Activated CD8-positive, alpha-beta memory T cell treated with anti-CD3 and anti-CD28 coated beads, Interleukin-2, amount 50 U/mL, for 48 hours (primary cell): ENCODE measurements around the gene ARHGAP18.

Experiments used
- DNase-seq: peaks from one replicate; pipeline ENCODE4 v3.0.0-alpha.2; 2020

ARHGAP18 gene

DNA sequence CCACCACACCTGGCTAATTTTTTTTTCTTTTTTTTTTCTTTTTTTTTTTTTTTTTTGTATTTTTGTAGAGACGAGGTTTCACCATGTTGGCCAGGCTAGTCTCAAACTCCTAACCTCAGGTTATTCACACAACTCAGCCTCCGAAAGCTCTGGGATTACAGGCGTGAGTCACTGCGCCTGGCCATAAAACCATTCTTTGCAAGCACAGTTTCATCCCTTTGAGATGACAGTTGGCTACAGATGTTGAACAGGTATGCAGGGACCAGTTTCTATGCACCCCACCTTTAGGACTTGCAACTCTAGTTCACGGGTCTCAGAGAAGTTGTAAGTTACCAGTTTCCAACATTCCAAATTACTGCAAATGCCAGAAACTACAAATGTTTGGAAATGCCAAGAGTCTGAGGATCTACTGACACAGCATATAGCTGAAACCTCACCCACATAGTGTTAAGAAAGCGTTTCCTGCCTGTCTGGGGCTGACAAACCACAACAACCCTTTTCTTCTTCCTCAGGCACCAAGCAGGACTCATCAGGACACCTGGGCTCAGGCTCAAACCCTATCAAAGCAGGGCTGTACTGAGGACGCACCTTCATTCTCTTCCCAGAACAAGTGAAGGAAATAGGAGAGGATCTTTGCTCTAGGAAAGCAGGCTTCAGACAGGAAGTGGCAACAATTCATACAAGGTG, 22.9 kb downstream of the ARHGAP18 start:
- peak; percentile 61 for DNase-seq

DNA sequence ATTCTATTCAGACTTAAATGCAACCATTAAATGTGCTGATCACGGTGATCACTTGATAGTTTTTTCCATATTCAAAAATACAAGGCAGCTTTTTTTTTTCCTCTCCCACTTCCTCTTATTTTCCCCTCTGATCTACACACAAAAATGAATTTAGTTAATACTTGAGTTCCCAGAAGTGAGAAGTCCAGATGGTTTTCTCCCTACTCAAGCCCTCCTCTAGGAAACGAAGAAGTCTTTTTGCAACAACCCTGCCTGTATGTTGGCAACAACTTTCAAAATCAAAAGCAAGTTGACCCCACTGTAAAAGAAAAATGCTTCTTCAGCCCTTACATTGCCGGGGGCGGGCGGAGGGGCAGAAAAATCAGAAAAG, 24.3 kb downstream of the ARHGAP18 start:
- DNase-seq, result no peak

DNA sequence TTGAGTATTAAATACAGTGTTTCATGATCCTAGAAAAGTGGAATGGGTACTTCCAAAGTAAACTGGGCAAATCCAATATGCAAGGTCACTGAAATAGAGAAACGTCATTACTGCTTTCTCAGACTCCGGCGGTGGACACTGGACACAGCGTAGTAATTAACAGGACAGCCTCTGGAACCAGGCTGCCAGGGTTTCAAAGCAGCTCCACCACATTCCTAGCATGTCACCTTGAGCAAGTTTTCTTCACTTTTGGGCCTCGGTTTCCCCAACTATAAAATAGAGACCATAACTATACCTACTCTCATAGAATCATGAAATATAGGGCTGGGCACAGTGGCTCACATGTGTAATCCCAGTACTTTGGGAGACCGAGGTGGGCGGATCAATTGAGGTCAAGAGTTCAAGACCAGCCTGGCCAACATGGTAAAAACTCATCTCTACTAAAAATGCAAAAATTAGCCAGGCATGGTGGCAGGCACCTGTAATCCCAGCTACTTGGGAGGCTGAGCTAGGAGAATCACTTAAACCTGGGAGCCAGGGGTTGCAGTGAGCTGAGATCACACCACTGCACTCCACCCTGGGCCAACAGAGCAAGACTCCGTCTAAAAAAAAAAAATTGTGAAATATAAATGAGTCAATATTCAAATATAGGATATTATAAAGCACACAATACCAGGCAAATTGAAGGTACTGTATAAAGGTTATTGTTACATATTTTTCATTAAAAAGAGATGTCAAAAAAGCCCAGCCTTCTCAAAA, 24.9 kb downstream of the ARHGAP18 start:
- no peak for DNase-seq

DNA sequence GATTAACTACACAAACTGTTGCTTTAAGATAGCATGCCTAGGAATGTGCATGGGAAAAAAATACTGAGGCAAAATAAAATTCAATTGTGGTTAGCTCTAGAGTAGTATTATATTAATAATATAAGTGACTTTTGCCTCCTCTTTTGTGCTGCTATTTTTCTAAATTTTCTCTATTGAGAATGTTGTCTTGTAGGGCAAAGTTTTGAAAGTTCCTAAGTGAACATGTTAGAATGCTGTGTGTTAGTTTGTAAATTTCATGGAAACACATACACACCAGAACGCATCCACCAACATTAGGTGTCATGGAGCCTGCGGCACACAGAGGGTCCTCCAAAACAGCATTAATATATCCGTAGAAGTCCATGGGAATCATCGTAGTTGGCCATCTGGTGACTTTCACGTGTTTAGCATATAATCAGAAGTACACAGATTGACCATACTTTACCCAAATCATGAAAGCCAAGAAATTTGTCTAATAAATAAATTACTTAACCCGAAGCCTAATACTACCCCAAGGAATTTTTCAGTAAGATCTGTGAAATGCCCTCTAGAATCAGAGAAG, 25.6 kb downstream of the ARHGAP18 start:
- DNase-seq, result no peak

DNA sequence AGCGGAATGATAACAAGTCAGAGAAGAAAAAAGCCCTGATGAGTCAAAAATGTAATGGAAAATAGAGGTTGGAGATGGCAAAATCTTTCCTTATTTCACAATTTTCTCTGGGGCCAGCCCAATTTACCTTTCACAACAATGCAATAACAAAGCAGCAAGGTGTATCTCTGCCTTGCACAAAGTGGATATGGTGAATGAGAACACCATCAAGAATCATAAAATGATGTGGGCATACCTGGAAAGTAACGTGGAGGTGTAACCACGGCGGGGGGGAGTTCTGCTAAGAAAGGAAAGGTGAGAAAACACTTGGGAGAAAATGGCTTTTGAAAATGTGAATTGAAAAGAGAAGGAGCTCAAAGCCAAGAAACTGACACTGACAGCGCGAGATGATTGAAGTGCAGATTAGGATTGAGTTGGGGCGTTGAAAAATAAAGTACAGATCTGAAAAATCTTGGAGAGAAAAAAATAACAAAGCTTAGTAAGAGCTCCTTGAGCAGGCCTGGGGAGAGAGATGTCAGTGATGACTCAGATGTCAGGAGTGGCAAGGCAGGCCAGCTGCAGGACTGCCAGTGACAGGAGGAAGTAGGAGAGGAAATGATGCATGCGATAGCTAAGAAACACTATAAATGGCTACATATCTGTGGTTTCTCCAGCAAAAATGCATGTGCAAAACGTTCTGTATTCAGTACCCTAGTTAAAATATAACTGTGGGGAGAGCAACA, 26.2 kb downstream of the ARHGAP18 start:
- DNase-seq, result peak; percentile 65

DNA sequence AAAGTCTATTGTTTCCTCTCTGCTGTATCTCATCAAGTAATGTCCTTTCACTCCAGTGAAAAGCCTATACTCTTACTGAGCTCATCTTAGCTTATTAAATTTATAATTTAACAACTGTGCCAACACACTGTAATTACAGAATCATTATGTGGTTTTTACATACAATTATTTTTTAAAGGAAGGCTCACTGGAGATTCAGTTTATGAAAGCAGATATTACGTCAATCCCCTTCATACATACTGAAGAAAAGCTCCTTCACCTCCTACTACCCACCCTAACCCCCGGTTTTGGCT, 28.1 kb downstream of the ARHGAP18 start:
- no peak for DNase-seq

DNA sequence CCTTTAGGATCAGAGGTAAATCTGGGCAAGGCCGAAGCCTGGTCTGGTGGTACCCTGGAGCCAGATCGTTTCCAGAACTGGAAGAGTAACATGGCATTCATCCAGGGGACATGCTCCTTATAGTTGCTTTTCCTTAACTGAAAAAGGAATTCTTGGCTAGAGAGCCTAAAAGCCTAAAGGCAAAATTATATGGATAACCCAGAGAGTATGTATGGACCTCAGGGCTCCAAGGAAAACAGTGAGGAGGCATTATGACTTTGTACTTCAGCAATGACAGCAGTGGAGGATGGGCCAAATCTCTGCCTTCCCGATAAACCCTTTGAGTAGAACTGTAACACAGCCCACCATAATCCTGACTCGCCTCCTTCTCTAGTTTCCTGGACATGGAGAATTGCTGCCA, 29.3 kb downstream of the ARHGAP18 start:
- no peak for DNase-seq

DNA sequence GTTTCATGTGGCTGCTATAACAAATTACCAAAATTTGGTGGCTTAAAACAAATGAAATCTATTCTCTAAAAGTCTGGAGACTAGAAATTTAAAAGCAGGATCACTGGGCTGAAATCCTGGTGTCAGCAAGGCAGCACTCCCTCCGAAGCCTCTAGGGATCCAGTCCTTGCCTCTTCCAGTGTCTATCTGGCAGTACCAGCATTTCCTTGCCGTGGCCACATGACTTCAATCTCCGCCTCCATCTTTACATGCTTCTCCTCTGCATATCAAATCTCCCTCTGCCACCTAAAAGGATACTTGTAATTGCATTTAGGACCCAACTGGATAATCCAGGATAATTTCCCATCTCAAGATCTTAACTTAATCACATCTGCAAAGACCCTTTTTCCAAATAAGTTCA, 30.2 kb downstream of the ARHGAP18 start:
- DNase-seq, result no peak

DNA sequence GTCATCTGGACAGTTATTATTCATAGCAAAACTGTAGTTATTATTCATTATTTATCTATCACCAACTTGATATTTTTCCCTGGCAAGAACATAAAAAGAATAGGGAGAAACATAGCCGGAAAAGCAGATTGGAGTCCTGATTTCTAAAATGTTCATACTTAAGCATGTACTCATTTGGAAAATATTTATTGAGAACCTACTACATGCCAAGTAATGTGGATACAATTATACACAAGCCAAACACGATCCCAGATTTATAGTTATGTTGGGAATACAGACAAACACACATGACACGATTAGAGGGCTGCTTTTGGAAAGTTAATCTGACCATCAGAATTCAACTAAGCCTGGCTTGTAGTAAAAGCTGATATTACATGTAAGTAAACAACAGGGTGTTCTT, 30.7 kb downstream of the ARHGAP18 start:
- no peak for DNase-seq

DNA sequence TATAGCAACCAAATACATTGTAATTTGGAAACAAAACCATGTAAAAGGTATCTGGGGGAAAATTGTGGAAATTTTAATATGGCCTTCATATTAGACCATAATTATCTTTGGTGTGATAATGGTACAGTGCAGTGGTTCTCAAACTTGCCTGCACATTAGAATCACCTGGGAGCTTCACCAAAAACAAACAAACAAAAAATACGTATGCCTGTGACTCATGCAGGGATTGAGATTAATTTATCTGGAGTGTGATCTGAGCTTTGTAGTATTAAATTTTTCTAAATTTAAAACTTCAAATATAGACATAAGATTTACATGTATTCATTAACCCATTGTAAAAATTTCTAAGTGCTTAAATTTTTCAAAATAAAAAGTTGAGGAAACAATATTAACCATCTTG, 31.5 kb downstream of the ARHGAP18 start:
- DNase-seq, result no peak

DNA sequence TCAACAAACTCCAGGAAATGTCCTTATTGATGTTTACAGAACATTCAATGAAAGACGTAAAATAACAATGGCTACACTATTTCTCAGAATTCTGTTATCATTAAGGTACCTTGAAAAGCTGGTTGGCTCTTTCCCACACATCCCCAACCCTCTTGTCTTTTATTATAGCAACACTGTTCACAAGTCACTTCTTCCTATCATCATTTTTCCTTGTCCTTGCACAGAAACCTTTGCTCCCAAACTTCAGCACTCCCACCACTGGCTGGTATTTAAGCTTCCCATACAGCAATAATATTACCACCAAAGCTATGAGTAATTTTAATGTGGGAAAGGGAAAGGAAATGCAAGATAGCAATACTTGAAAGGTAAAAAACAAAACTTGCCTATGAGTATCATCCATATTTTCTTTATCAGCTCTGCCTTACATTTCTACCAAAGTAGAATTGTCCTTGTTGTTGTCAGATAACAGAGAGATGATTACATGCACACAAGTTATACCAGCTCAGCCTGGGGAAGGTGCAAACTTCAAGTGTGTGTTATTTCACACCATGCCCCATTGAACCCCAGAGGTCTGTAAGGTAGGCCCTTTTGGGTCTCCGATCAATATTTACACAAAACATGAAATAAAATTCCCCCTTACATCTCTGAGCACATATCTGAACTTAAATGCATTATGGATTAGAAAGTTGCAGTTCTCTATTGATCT, 32.2 kb downstream of the ARHGAP18 start:
- no peak for DNase-seq

DNA sequence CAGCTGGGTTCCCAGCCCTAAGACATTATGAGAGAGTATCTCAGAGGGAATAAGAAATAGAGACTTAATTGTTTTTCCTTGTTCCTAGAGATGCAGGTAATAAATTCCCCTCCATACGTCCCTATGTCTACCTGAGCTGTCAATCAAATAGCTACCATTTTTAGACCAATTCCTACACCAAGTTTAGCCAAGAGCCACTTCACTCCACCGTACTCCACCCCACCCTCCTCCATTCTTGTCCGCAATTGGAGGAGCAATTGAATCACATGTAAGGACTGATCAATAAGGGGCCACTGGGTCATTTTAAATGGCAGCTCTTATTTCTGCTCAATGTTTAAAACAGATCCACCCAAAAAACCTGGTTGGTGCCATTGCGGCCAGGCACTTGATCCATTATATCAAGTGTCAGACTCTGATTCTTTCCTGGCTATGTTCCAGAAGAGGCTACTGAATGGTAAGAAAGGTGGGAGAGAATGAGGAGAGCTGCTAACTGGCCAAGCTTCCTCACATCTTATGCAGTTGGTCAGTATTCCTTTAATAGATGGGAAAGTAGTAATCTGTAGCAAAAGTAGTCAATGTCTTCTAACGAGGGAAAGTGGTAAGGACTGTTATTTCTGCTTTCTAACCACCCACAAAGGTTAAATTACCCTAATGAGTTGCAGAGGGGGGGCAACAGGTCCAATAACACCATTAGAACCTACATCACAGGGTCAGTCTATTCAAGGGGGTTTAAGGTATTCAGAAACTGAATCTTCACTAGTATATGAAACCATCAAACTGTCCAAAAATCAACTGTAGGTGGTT, 34.1 kb downstream of the ARHGAP18 start:
- DNase-seq, result no peak

DNA sequence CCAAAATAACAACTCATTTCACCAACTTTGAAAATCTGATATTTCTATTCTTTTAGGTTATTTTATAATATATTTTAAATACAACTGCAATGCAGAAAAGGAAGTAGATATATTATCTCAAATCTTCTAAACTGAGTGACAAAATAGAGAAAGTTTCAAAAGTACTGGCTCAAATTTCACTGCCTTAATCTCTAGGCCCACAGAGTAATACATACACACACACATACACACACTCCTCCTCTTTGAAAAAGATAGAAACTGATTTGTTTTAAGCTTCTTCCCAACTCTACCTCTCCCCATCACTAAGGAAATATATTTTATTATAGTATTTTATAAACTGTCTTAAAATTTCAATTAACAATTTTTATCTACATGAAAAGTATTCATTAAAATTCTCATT, 36.2 kb downstream of the ARHGAP18 start:
- no peak for DNase-seq

DNA sequence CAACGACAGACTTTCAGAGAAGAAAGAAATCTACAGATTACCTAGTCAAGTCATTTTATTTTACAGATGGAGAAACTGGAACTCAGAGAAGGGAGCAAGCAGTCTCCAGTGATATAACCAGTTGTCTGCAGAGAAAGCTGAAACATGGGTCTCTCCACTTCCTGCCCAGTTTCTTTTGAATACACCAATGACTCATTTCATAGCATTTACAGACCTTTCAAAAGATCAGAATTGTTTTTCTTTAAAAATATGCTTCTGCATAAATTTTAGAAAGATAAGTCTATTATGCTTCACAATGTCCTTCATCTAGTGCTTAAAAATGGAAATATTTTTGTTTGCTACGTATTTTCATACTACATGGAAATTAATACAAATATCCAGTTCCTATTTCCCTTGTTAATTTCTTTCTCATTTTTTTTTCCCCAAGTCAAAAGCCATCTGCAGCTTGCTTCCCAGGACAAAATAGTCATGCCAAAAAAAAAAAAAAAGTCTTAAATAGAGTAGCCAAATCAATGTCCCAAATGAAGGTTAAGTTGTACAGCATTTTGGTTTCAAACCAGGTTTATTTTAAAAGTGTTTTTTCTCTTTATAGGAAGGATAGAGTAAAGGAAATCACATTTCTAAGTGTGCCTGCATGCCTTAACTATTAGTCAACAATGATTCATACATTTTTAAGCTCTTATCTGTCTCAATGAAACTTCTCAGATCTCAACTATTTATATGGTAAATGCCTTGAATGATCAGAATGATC, 36.9 kb downstream of the ARHGAP18 start:
- DNase-seq, result no peak

DNA sequence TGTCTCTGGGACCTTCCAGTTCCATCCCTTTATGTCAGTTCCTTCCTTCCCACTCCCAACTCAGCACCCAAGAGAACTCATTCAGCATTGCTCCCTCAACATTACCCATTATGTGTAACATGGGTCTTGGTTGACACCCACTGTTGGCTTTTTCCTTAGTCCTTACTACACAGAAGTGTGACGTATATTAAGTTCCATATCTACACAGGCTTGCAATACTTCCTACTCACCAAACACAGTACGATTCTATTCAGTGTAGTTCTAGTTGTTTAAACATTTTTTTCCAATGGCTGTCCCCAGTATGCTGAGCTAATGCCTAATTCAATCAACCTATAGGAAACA, 37.7 kb downstream of the ARHGAP18 start:
- no peak for DNase-seq

DNA sequence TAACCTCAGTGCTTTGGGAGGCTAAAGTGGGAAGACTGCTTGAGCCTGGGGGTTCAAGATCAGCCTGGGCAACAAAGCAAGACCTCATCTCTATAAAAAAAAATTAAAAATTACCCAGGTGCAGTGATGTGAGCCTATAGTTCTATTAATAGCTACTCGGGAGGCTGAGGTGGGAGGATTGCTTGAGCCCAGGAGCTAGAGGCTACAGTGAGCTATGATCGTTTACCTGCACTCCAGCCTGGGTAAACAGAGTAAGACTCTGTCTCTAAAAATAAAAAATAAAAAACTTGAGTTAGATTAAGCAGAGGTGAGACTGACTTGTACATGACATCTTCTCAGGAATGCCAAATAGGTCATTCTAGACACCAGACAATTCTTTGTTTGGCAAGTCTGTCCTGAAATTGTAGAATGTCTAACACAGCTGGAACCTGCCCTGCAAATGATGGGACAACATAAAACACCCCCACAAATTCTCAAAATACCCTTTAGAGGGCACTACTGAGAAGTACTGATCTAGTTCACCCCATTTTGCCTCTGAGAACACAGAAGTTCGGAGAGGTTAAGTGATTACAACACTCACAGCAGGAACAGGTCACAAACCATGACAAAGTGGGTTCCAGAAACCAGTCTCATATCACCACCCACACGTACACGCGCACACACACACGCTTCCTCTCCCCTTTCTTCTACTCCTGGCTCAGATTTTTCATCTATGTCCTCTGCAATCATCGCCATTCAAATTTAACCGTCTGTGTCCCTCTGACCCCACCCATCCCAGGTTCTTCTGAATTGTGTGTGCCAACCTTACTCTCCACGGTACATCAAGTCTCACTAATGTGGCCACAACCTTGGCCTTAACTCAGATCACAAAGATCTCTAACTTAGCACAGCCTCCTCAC, 38.3 kb downstream of the ARHGAP18 start:
- peak; percentile 69 for DNase-seq

DNA sequence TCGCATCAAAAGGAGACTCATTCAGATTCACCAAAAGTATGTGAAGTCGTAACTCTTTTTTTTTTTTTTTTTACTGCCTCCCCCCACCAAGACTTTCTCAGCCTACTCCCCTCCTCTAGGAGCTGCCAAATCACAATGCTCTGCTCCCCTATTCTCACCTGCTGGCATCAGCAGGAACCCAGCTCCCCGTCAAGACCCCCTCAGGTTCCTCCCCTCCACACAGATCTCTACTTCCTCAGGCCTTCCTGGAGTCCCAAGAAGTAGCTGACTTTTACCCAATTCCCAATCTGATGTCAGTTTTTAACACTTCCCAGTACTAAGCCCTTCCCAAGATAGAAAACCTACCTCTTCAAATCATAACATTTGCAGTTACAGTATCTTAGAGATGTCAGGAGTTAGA, 39.3 kb downstream of the ARHGAP18 start:
- no peak for DNase-seq

DNA sequence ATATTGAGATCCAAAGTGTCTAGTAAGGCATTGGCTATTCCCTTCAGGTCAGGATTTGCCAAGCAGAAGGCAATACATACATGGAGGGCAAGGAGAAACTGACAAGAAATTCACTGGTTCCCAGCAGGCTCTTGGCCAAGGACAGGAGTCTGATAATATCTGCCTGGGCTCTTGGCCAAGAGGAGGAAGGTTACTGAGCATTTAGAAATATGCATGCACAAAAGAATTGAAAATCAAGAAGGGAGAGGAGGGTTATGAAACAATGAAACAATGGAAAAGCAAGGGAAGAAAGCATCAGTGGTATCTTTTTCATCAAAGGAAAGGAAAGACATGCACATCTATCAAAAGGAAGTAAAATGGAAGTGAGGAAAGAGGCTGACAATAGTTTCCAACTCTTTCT, 42.4 kb downstream of the ARHGAP18 start:
- DNase-seq, result no peak

DNA sequence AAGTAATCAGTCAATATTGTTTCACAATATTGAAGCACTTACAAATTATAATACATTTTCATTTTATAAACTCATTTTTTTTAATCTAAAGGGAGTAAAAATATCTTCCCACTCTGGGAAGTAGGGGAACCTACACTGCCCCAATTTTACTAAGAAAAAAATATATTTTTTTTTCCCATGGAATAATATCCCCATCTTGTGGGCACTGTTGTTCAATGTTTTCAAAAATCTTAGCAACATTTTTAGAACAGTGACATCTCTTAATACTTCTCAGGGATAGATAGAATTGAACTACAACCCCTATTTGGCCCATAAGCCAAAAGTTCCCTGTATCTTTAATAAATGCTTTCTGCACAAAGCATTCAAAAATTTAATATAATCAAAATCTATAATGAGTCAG, 42.9 kb downstream of the ARHGAP18 start:
- no peak for DNase-seq

DNA sequence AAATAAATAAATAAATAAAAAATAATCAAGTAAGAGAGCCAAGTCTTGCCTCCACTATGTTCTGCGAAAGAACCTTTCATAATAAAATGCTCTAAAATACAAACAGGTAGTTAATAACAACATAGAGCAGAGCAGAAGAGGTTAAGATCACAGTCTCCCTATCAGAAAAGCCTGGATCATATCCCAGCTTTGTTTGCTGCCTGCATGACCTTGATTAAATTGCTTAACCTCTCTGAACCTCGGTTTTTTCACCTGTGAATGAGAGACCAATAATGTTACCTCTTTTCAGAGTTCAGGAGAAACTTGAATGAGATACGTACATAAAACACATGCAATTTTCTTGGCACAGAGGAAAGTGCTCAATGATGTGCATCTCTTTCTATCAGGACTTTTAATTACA, 44.4 kb downstream of the ARHGAP18 start:
- no peak for DNase-seq

DNA sequence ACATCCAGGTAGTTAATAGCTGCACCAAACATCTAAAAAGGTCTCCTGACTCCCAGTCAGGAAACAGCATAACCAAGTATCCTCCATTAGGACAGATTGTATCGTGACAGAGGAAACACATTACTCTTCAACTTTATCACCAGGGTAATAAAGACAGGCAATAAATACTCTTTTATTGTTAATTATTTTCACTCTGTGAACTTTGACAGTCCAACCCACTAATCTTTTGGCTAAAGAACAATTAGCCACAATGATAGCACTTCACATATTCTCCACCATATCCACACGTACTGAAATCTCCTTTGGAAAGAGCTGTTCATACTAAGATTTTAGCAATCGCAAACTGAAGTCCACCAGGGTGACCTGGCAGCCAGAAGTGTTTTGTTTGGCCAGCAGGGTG, 46.4 kb downstream of the ARHGAP18 start:
- no peak for DNase-seq
